Measurements from ENCODE around the gene TET1. TPM values are rescaled to one million over a fixed set of nuclear protein-coding genes. Genes with fewer than 3 reads are reported as not detected.
A peak's percentile ranks its signal among the peaks of the same experiment; 100 is the strongest.

TET1 gene
- total and polyA plus RNA-seq, 2 of the 13 experiments (the other 11 are each of a cell fraction or from before 2014, with no cell fraction given): 6.9 to 7.3 TPM

GRCh38 chr10:68560186-68560942 is at the start of gene TET1 (continued):
- TF ChIP-seq, protein P1, sequence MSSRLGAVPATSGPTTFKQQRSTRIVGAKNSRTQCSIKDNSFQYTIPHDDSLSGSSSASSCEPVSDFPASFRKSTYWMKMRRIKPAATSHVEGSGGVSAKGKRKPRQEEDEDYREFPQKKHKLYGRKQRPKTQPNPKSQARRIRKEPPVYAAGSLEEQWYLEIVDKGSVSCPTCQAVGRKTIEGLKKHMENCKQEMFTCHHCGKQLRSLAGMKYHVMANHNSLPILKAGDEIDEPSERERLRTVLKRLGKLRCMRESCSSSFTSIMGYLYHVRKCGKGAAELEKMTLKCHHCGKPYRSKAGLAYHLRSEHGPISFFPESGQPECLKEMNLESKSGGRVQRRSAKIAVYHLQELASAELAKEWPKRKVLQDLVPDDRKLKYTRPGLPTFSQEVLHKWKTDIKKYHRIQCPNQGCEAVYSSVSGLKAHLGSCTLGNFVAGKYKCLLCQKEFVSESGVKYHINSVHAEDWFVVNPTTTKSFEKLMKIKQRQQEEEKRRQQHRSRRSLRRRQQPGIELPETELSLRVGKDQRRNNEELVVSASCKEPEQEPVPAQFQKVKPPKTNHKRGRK (CRISPR knock-in tag; IDR thresholded peaks at IDR 0.05): no peak
- TF ChIP-seq FOXK2 (IDR thresholded peaks at IDR 0.05) (no peak), ZKSCAN8 (CRISPR knock-in tag; IDR thresholded peaks at IDR 0.05; ENCODE audit: borderline replicate concordance) (0 out of 2 replicates have a peak, but pooled peaks have one; percentile 38), ZNF33A (CRISPR knock-in tag; IDR thresholded peaks at IDR 0.05; ENCODE audit: borderline replicate concordance) (no peak), ZNF354B (CRISPR knock-in tag; IDR thresholded peaks at IDR 0.05) (0 out of 2 replicates have a peak, but pooled peaks have one; percentile 39), HNRNPL (IDR thresholded peaks at IDR 0.05; ENCODE audit: low read depth, low read length) (no peak), ZBTB8A (CRISPR knock-in tag; IDR thresholded peaks at IDR 0.05; ENCODE audit: borderline replicate concordance, low read depth) (no peak), ZNF446 (CRISPR knock-in tag; IDR thresholded peaks at IDR 0.05) (0 out of 2 replicates have a peak, but pooled peaks have one; percentile 38), ZNF629 (CRISPR knock-in tag; conservative IDR thresholded peaks at IDR 0.05) (no peak), ZNF260 (CRISPR knock-in tag; IDR thresholded peaks at IDR 0.05; ENCODE audit: borderline replicate concordance, low read depth) (no peak), ZNF563 (CRISPR knock-in tag; IDR thresholded peaks at IDR 0.05) (0 out of 2 replicates have a peak, but pooled peaks have one; percentile 50), SIN3A (IDR thresholded peaks at IDR 0.05; ENCODE audit: borderline replicate concordance, low read depth, low read length) (peak; percentile 67; the same call in 1 of the 2 replicates), STAT6 (CRISPR knock-in tag; IDR thresholded peaks at IDR 0.05; ENCODE audit: borderline replicate concordance) (peak; percentile 39; the same call in 1 of the 2 replicates), HDAC2 (CRISPR knock-in tag; IDR thresholded peaks at IDR 0.05) (peak; percentile 62), HOXD1 (CRISPR knock-in tag; IDR thresholded peaks at IDR 0.05) (no peak; the same call in 1 of the 2 replicates)
- TF ChIP-seq, protein P2, sequence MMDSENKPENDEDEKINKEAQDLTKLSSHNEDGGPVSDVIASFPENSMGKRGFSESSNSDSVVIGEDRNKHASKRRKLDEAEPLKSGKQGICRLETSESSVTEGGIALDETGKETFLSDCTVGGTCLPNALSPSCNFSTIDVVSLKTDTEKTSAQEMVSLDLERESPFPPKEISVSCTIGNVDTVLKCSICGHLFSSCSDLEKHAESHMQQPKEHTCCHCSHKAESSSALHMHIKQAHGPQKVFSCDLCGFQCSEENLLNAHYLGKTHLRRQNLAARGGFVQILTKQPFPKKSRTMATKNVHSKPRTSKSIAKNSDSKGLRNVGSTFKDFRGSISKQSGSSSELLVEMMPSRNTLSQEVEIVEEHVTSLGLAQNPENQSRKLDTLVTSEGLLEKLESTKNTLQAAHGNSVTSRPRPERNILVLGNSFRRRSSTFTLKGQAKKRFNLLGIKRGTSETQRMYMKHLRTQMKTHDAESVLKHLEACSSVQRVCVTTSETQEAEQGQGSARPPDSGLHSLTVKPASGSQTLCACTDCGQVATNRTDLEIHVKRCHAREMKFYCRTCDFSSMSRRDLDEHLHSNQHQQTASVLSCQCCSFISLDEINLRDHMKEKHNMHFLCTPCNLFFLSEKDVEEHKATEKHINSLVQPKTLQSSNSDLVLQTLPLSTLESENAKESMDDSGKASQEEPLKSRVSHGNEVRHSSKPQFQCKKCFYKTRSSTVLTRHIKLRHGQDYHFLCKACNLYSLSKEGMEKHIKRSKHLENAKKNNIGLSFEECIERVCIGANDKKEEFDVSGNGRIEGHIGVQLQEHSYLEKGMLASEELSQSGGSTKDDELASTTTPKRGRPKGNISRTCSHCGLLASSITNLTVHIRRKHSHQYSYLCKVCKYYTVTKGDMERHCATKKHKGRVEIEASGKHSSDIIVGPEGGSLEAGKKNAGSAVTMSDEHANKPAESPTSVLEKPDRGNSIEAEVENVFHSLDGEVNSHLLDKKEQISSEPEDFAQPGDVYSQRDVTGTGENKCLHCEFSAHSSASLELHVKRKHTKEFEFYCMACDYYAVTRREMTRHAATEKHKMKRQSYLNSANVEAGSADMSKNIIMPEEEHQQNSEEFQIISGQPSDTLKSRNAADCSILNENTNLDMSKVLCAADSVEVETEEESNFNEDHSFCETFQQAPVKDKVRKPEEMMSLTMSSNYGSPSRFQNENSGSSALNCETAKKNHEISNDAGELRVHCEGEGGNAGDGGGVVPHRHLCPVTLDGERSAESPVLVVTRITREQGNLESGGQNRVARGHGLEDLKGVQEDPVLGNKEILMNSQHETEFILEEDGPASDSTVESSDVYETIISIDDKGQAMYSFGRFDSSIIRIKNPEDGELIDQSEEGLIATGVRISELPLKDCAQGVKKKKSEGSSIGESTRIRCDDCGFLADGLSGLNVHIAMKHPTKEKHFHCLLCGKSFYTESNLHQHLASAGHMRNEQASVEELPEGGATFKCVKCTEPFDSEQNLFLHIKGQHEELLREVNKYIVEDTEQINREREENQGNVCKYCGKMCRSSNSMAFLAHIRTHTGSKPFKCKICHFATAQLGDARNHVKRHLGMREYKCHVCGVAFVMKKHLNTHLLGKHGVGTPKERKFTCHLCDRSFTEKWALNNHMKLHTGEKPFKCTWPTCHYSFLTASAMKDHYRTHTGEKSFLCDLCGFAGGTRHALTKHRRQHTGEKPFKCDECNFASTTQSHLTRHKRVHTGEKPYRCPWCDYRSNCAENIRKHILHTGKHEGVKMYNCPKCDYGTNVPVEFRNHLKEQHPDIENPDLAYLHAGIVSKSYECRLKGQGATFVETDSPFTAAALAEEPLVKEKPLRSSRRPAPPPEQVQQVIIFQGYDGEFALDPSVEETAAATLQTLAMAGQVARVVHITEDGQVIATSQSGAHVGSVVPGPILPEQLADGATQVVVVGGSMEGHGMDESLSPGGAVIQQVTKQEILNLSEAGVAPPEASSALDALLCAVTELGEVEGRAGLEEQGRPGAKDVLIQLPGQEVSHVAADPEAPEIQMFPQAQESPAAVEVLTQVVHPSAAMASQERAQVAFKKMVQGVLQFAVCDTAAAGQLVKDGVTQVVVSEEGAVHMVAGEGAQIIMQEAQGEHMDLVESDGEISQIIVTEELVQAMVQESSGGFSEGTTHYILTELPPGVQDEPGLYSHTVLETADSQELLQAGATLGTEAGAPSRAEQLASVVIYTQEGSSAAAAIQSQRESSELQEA (CRISPR knock-in tag; IDR thresholded peaks at IDR 0.05; ENCODE audit: not compliant biosample characterization): no peak

All from HepG2 (cell line).